GM12891 (cell line): Measurements from ENCODE around the gene SERINC3.

Experiments used
- PAX5 ChIP-seq: IDR thresholded peaks from 2 replicates; pipeline ENCODE4 v1.6.1; 2011; ENCODE audit warnings: low read length, moderate library complexity, mild to moderate bottlenecking; ENCODE audit not compliant: insufficient read depth, severe bottlenecking
- POLR2A ChIP-seq: IDR thresholded peaks from 2 replicates; pipeline ENCODE4 v1.6.1; 2011; ENCODE audit warnings: low read depth, low read length, control low read depth
- POLR2AphosphoS5 ChIP-seq: IDR thresholded peaks from 2 replicates; pipeline ENCODE4 v1.6.1; 2011; ENCODE audit warnings: low read depth, low read length, control low read depth
- POU2F2 ChIP-seq: IDR thresholded peaks from 2 replicates; pipeline ENCODE4 v1.6.1; 2011; ENCODE audit warnings: low read depth, mild to moderate bottlenecking, control low read depth, low read length, moderate library complexity
- SPI1 ChIP-seq: IDR thresholded peaks from 2 replicates; pipeline ENCODE4 v1.6.1; 2011; ENCODE audit warnings: low read depth, low read length, control low read depth
- TAF1 ChIP-seq: IDR thresholded peaks from 2 replicates; pipeline ENCODE4 v1.6.1; 2011; ENCODE audit warnings: low read depth, low read length, control low read depth

DNA sequence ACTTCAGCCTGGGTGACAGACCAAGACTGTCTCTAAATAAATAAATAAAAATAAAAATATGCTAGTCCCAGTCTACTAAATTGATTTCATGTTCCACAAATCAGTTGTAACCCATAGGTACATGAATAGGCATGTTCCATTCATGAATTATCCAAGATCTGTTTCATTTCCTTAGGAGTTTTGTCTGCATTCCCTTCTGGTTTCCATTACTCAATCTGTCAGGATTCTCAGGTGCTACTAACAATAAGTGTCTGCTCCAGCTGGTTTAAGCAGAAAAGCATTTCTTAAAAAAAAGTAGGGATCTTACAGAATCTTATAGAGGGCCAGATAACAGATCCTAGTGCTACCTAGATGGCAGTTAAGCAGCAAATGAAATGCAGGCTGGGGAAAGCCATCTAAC is 44.9 kb upstream of the SERINC3 start:
- TF ChIP-seq POLR2AphosphoS5 (no peak), POLR2A (no peak), TAF1 (no peak), PAX5 (no peak), POU2F2 (no peak), SPI1 (no peak)
